T47D (cell line): ENCODE measurements around the gene TMC8.
"Not testable (repeated sequence)": the region's sequence is repeated elsewhere in the genome, so short reads cannot be mapped to it uniquely, and the experiment has no call there.

Source experiments
- DNase-seq, 2 experiments: peaks; one replicate each; pipeline versions ENCODE4 v3.0.0 to v3.0.0-alpha.2; 2011 to 2012; ENCODE audit warnings: low read depth in 1 of 2, low spot score in 1 of 2
- JUND ChIP-seq: IDR thresholded peaks from 2 replicates; pipeline ENCODE4 v1.6.1; 2012; ENCODE audit warnings: low read depth
- in situ Hi-C: cut with HindIII; loops from 2 replicates; pipeline ENCODE4 v1.10.0; 2016; ENCODE audit warnings: low sequenced_read_pairs, low pct_unique_long_range_greater_than_20kb

TMC8 gene

DNA sequence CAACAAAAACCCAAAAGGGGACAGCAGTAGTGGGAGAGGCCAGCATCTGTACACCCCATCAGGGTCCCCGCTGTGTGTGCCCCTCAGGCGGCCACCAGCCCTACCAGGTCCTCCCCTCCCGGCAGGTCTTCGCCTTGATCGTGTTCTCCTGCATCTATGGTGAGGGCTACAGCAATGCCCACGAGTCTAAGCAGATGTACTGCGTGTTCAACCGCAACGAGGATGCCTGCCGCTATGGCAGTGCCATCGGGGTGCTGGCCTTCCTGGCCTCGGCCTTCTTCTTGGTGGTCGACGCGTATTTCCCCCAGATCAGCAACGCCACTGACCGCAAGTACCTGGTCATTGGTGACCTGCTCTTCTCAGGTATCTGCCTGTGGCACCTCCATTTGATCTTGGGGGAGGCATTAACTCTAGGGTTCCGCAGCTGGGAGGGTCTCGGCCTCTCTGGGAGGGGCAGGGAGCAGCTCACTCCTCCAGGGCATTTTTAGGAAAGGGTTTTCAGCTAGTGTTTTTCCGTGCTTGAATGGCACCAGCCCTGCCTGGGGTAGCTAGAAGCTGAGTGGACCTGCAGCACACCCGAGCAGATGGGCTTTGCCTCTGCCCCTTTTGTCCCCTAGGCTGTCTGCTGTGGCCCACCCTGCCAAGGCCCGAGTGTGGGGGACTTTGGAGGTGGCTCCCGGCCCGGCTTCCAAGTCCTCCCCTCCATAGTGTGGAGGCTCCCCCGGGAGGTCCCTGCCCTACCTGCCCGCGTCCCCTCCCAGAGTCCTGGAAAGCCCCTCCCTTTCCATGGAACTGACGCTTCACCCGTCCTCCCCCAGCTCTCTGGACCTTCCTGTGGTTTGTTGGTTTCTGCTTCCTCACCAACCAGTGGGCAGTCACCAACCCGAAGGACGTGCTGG, 40.4 kb downstream of the TMC8 start:
- no peak for TF ChIP-seq JUND
- no peak for DNase-seq
- in situ Hi-C loops: no loop called here

DNA sequence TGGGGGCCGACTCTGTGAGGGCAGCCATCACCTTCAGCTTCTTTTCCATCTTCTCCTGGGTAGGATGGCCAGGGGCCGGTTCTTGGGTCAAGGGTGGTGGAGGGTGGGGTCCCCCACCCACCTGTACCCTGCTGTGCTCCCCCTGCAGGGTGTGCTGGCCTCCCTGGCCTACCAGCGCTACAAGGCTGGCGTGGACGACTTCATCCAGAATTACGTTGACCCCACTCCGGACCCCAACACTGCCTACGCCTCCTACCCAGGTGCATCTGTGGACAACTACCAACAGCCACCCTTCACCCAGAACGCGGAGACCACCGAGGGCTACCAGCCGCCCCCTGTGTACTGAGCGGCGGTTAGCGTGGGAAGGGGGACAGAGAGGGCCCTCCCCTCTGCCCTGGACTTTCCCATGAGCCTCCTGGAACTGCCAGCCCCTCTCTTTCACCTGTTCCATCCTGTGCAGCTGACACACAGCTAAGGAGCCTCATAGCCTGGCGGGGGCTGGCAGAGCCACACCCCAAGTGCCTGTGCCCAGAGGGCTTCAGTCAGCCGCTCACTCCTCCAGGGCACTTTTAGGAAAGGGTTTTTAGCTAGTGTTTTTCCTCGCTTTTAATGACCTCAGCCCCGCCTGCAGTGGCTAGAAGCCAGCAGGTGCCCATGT, 41.1 kb downstream of the TMC8 start:
- in situ Hi-C loops, DNase-seq: not testable (repeated sequence)

DNA sequence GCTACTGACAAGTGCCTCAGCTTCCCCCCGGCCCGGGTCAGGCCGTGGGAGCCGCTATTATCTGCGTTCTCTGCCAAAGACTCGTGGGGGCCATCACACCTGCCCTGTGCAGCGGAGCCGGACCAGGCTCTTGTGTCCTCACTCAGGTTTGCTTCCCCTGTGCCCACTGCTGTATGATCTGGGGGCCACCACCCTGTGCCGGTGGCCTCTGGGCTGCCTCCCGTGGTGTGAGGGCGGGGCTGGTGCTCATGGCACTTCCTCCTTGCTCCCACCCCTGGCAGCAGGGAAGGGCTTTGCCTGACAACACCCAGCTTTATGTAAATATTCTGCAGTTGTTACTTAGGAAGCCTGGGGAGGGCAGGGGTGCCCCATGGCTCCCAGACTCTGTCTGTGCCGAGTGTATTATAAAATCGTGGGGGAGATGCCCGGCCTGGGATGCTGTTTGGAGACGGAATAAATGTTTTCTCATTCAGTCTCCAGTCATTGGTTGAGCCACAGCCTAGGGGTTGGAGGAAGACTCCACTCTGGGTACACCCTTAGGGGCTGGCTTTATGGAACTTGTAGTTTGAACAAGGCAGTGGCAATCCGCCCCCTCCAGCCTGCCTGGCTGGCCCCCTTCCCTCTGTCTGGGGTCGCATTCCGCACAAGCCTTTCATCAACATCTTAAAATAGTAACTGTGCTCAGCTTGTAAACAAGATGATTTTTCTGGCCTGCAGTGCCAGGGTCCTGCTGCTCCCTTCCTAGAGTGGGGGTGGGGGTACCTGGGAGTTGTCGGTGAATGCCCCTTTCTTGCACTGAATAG, 41.9 kb downstream of the TMC8 start:
- TF ChIP-seq JUND: no peak
- in situ Hi-C loops: no loop called here
- DNase-seq: peak in 1 of 2 experiments; percentile 36

DNA sequence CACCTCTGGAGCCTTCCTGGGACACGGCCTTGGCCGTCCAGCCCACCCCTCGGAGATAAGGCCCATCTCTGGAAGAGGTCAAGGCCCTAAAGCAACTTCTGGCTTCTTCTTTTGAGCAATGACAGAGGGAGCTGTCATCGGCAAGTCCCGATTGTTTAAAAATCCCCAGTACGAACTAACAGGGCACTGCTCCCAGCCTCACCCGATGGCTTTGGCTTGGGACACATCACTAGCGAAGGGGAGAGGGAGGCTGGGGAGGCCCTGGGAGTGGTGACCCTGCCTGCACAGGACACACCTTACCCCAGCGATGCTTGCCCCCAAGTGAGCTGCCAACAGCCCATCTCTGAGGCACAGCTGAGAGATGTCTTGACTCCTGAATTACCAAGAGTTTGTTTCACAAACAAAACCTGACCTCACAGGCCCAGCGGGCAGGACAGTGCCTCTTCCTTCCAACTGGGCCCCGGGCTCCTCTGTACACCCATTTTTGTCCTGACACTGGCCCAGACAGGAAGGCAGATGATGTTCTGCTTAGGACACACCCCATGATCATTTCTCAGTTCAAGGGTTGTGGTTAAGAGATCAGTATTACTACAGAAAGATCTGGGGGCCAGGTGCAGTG, 42.6 kb downstream of the TMC8 start:
- in situ Hi-C loops: no loop called here
- TF ChIP-seq JUND: no peak
- DNase-seq: peak in 1 of 2 experiments; percentile 34

GRCh38 chr17:78174346-78174869, 43.8 kb downstream of the TMC8 start:
- peak; percentile 76 to 87 for DNase-seq
- TF ChIP-seq JUND: no peak
- in situ Hi-C loops: no loop called here

- TF ChIP-seq JUND: no peak
- in situ Hi-C loops: no loop called here
- DNase-seq: peak in 1 of 2 experiments; percentile 59
Observed at GRCh38 chr17:78174870-78175642, 44.5 kb downstream of the TMC8 start.

DNA sequence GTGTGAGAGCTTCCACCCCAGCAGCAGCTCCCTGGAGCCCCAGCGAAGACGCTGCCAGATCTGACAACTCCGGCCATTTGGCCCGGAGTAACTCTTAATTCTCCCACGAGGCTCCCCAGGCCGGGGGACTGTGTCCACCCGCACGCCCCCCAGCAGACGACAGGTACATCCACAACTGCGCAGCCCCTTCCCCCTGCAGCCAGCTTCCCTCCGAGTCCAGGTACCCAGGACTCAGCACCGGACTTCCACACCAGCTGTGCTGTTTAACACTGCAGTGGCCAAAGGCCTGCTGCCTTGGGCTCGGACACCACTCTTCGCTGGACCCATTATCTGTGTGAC, 45.0 kb downstream of the TMC8 start:
- TF ChIP-seq JUND: no peak
- in situ Hi-C loops: no loop called here

DNA sequence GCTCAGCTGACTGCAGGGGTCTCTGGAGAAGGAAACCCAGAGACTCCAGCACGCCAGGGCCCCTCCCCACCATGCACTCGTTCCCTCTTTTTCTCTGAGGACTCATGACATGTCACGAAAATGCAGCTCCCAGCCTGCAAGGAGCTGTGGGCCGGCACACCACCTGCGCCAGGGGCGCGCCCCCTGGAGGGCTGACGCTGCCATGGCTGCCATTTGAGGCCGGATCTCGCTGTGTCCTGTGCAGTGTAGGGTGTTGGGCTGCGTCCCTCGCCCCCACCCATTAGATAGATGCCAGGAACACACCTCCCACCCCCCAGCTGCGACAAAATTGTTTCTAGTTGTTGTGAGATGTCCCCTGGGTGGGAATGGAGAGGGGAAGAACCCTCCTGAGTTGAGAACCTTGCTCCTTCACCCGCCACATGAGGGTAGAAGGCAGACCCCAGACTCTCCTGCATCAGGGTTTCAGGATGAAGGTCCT, 46.0 kb downstream of the TMC8 start:
- in situ Hi-C loops: no loop called here
- TF ChIP-seq JUND: no peak
- peak; percentile 60 to 82 for DNase-seq

More for the DNA sequence above, 45.0 kb downstream of the TMC8 start:
- DNase-seq: no peak

DNA sequence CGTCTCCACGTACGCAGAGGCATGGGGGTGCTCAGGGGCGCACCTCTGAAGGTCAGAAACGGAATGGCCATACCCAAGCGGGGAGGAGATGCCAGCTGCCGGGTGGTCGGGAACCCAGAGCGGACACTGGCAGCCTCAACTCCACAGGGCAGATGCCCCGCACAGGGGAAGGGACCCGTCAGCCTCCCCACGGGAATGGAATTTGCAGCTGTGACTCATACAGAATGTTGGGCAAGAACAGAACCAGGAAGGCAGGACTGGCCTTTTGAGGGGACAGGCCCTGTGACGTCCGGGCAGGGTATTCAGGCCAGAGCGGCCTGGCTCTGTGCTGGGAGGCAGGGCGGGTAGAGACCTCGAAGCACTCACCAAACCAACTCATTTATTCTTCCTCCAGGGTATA, 48.8 kb downstream of the TMC8 start:
- in situ Hi-C loops: no loop called here
- DNase-seq: peak in 1 of 2 experiments; percentile 31
- TF ChIP-seq JUND: no peak

DNA sequence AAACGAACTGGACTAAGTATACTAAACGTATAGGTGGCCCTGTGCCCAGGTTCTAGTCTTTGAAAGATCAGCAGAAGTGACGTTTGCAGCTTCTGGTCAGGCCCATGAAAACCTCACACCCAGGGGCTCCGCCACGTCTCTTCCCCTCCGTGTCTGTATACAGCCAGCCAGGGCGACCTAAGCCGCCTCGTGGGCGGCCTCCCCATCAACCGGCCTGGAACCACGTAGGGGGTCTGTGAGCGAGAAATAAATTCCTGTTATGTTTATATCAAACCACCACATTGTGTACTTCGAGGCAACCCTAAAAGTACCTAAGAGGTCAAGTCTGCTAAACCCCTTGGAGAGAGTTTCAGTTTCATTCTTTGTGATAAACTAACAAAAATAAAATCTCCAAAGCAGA, 49.5 kb downstream of the TMC8 start:
- no peak for DNase-seq
- TF ChIP-seq JUND: no peak
- in situ Hi-C loops: no loop called here

- DNase-seq: no peak
- in situ Hi-C loops: no loop called here
- no peak for TF ChIP-seq JUND
Observed at GRCh38 chr17:78180508-78180907, 49.9 kb downstream of the TMC8 start.
